GM23248 (cell line): ENCODE data around the gene AK6. TPM values are rescaled to one million over a fixed set of nuclear protein-coding genes. Genes with fewer than 3 reads are reported as not detected.

Experiments
- DNase-seq: peaks from one replicate; pipeline ENCODE4 v3.0.0-alpha.2; 2015
- H2AFZ ChIP-seq: fragments of 200-600 bp; sonication (generic); 2 replicates; pipeline ENCODE4 v1.6.1; 2016; ENCODE audit warnings: antibody characterized with exemption
- H3F3A ChIP-seq: fragments of 200-600 bp; sonication (generic); 2 replicates; pipeline ENCODE4 v1.6.1; 2016; ENCODE audit warnings: mild to moderate bottlenecking, antibody characterized with exemption, mixed run types; ENCODE audit not compliant: insufficient read depth
- H3K27ac ChIP-seq: fragments of 200-600 bp; sonication (generic); 2 replicates; pipeline ENCODE4 v1.5.1; 2016; ENCODE audit warnings: mild to moderate bottlenecking
- H3K27me3 ChIP-seq: fragments of 200-600 bp; sonication (generic); replicated peaks from 2 replicates; pipeline ENCODE4 v1.6.1; 2016; ENCODE audit warnings: mild to moderate bottlenecking; ENCODE audit not compliant: insufficient read depth
- H3K36me3 ChIP-seq: fragments of 200-600 bp; sonication (generic); 2 replicates; pipeline ENCODE4 v1.6.1; 2016; ENCODE audit warnings: low read depth, mild to moderate bottlenecking
- H3K4me1 ChIP-seq: fragments of 200-600 bp; sonication (generic); 2 replicates; pipeline ENCODE4 v1.6.1; 2016; ENCODE audit warnings: mild to moderate bottlenecking; ENCODE audit not compliant: insufficient read depth
- H3K4me2 ChIP-seq: fragments of 200-600 bp; sonication (generic); one replicate; pipeline ENCODE4 v1.6.1; 2016; ENCODE audit warnings: mild to moderate bottlenecking; ENCODE audit not compliant: unreplicated experiment
- H3K4me3 ChIP-seq: fragments of 200-600 bp; sonication (generic); 2 replicates; pipeline ENCODE4 v1.5.1; 2016; ENCODE audit warnings: mild to moderate bottlenecking
- H3K79me2 ChIP-seq: fragments of 200-600 bp; sonication (generic); 2 replicates; pipeline ENCODE4 v1.6.1; 2016; ENCODE audit warnings: mild to moderate bottlenecking; ENCODE audit not compliant: insufficient read depth
- H3K9ac ChIP-seq: fragments of 200-600 bp; sonication (generic); 2 replicates; pipeline ENCODE4 v1.6.1; 2016; ENCODE audit warnings: mild to moderate bottlenecking
- H3K9me2 ChIP-seq: fragments of 200-600 bp; sonication (generic); 2 replicates; pipeline ENCODE4 v1.6.1; 2016; ENCODE audit warnings: mixed run types, mild to moderate bottlenecking, moderate library complexity; ENCODE audit not compliant: insufficient read depth
- H3K9me3 ChIP-seq: fragments of 200-600 bp; sonication (generic); one replicate; pipeline ENCODE4 v1.6.1; 2017; ENCODE audit warnings: low read depth
- H4K20me1 ChIP-seq: fragments of 200-600 bp; sonication (generic); 2 replicates; pipeline ENCODE4 v1.6.0; 2016; ENCODE audit not compliant: insufficient read depth
- EZH2 ChIP-seq: fragments of 200-600 bp; sonication (generic); IDR thresholded peaks from 2 replicates; pipeline ENCODE4 v1.6.1; 2018; ENCODE audit warnings: antibody characterized with exemption, mild to moderate bottlenecking; ENCODE audit not compliant: insufficient read depth, poor library complexity, severe bottlenecking
- EZH2phosphoT487 ChIP-seq: fragments of 200-600 bp; sonication (generic); IDR thresholded peaks from 2 replicates; pipeline ENCODE4 v1.6.1; 2018; ENCODE audit warnings: antibody characterized with exemption, moderate library complexity, mild to moderate bottlenecking, low read depth; ENCODE audit not compliant: insufficient read depth
- WGBS, 2 experiments: methylation state at CpG; one replicate each; pipeline ENCODE4 v1.1.6; 2015 to 2017; ENCODE audit warnings: low lambda C conversion rate in 2 of 2, low coverage in 1 of 2; ENCODE audit errors: missing lambda C conversion rate in 2 of 2; 5-methylcytosine and 5-hydroxymethylcytosine counted together
- in situ Hi-C: fragments of 300-500 bp; cut with MboI; formaldehyde crosslinking; loops from 2 replicates; pipeline ENCODE4 v1.15.0; 2020
- polyA plus RNA-seq: library from polyadenylated mRNA; unstranded; fragments of >200 nt; fragmentation: Nextera tagmentation; extraction: Ambion mirVana; gene quantifications from 2 replicates; pipeline ENCODE4 v1.2.1, GENCODE V29; 2016
- total RNA-seq: library from RNA; depleted of rRNA; stranded (reverse); fragments of >200 nt; shearing (Covaris generic); gene quantifications from 2 replicates; pipeline ENCODE4 v1.2.3, GENCODE V29; 2014

Gene AK6
- total and polyA plus RNA-seq, 2 experiments from 2014 or later: 17.0 to 125 TPM

- Histone ChIP-seq H2AFZ (no peak overlapping the region), H3K27ac (peak overlapping the region; percentile 95; the same call in 1 of the 2 replicates), H3K4me3 (peak overlapping the region; percentile 98), H3K4me1 (peaks cover 21% of the 10 kb centered on the region), H3K9me2 (no peaks in the 10 kb centered on the region), H3K9me3 (no peaks in the 10 kb centered on the region), H3K9ac (peak overlapping the region; percentile 96), H3K79me2 (peaks cover 91% of the 10 kb centered on the region), H4K20me1 (no peaks in the 10 kb centered on the region; the same call in 1 of the 2 replicates), H3K4me2 (peak overlapping the region; percentile 93), H3K36me3 (peaks cover 7% of the 10 kb centered on the region; the same call in 1 of the 2 replicates), H3K27me3 (no peaks in the 10 kb centered on the region), H3F3A (peaks cover 6% of the 10 kb centered on the region)
- TF ChIP-seq EZH2 (no peak), EZH2phosphoT487 (no peak)
- DNase-seq: no peak
- in situ Hi-C loops: no loop called here
- 99% methylated on average over 11 of the region's 11 CpGs for WGBS, 2 experiments
Measured at GRCh38 chr5:69367697-69368279, 1.5 kb downstream of the AK6 start.

DNA sequence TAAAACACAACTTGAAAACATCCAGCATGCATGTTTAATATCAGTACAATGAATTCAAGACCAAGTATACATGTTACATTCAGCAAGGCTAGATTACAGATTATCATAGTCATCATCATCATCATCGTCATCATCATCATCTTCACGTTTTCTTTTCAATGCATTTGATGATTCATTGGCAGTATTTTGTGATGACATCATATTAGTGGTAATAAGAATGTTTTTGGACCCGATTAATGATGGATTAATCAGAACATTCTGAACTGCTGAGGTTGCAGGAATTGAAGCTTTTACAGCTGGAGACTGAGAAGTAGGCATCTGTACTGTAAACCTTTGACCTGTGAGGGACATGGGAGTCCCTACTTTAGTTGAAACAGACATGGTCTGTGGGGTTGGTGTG is 4.5 kb downstream of the AK6 start:
- peaks cover 7% of the 10 kb centered on the region for H3K4me1 ChIP-seq
- DNase-seq: peak; percentile 34
- no peaks in the 10 kb centered on the region for H3K27me3 ChIP-seq
- peaks cover 92% of the 10 kb centered on the region for H3K79me2 ChIP-seq
- no peaks in the 10 kb centered on the region for H3K9me2 ChIP-seq
- no peaks in the 10 kb centered on the region for H3K9me3 ChIP-seq
- peaks cover 6% of the 10 kb centered on the region for H3F3A ChIP-seq
- no peaks in the 10 kb centered on the region; the same call in 1 of the 2 replicates for H4K20me1 ChIP-seq
- no peak overlapping the region for H3K4me3 ChIP-seq
- H2AFZ ChIP-seq: no peak overlapping the region
- in situ Hi-C loops: no loop called here
- H3K4me2 ChIP-seq: no peak overlapping the region
- no peak overlapping the region for H3K9ac ChIP-seq
- peaks cover 7% of the 10 kb centered on the region; the same call in 1 of the 2 replicates for H3K36me3 ChIP-seq
- TF ChIP-seq EZH2 (no peak), EZH2phosphoT487 (no peak)
- H3K27ac ChIP-seq: peak overlapping the region; percentile 28; the same call in 1 of the 2 replicates
- WGBS, 2 experiments: 17 to 22% methylated on average over 3 of the region's 3 CpGs

DNA sequence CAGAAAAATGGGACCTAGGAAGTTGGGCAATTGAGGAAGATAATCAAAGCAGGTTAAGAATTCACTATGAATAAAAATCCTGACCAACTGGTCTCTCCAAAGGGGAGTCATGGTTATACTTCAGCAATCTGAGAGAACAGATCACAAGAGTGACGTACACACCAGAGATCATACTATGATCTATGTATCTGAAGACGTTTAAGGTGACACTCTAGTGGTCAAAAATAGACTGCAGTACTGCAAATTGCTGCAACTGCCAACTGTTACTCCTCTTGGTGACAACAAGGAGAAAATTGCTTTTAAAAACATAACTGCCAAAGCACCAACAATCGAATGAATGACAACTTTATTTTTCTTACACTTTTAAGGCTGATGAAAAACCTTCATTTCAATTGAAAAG is 4.9 kb downstream of the AK6 start:
- Histone ChIP-seq H3K36me3 (peaks cover 10% of the 10 kb centered on the region; the same call in 1 of the 2 replicates), H3K79me2 (peaks cover 95% of the 10 kb centered on the region), H3K4me2 (no peak overlapping the region), H2AFZ (no peak overlapping the region), H3K9me2 (no peaks in the 10 kb centered on the region), H3K27me3 (no peaks in the 10 kb centered on the region), H3F3A (peaks cover 6% of the 10 kb centered on the region), H3K4me1 (peaks cover 7% of the 10 kb centered on the region), H3K9ac (no peak overlapping the region), H3K27ac (peak overlapping the region; percentile 28; the same call in 1 of the 2 replicates), H4K20me1 (no peaks in the 10 kb centered on the region; the same call in 1 of the 2 replicates), H3K4me3 (no peak overlapping the region), H3K9me3 (no peaks in the 10 kb centered on the region)
- peak; percentile 63 for DNase-seq
- in situ Hi-C loops: no loop called here
- TF ChIP-seq EZH2: no peak
- TF ChIP-seq EZH2phosphoT487: no peak
- 60 to 74% methylated on average over 3 of the region's 3 CpGs for WGBS, 2 experiments

- Histone ChIP-seq H3K9me2 (no peaks in the 10 kb centered on the region), H3K9ac (no peak overlapping the region), H3K9me3 (no peaks in the 10 kb centered on the region), H3K79me2 (peaks cover 98% of the 10 kb centered on the region), H2AFZ (no peak overlapping the region), H3K27me3 (no peaks in the 10 kb centered on the region), H3K27ac (no peak overlapping the region), H4K20me1 (no peaks in the 10 kb centered on the region; the same call in 1 of the 2 replicates), H3K4me1 (no peaks in the 10 kb centered on the region), H3F3A (peaks cover 6% of the 10 kb centered on the region), H3K36me3 (peaks cover 16% of the 10 kb centered on the region; the same call in 1 of the 2 replicates), H3K4me3 (no peak overlapping the region), H3K4me2 (no peak overlapping the region)
- WGBS, 2 experiments: 96 to 100% methylated on average over 1 of the region's 1 CpG
- TF ChIP-seq EZH2 (no peak), EZH2phosphoT487 (no peak)
- no peak for DNase-seq
- in situ Hi-C loops: no loop called here
Measured at GRCh38 chr5:69360442-69360841, 8.9 kb downstream of the AK6 start.
